Stimulated activated naive CD4-positive, alpha-beta T cell (primary cell): ENCODE data around the gene TARS3.
"Not testable (repeated sequence)": the region's sequence is repeated elsewhere in the genome, so short reads cannot be mapped to it uniquely, and the experiment has no call there.

Source experiments
- DNase-seq, 6 experiments: peaks; one replicate each; lab custom pipeline; 2025; lab: John Stamatoyannopoulos, UW

The TARS3 gene

DNA sequence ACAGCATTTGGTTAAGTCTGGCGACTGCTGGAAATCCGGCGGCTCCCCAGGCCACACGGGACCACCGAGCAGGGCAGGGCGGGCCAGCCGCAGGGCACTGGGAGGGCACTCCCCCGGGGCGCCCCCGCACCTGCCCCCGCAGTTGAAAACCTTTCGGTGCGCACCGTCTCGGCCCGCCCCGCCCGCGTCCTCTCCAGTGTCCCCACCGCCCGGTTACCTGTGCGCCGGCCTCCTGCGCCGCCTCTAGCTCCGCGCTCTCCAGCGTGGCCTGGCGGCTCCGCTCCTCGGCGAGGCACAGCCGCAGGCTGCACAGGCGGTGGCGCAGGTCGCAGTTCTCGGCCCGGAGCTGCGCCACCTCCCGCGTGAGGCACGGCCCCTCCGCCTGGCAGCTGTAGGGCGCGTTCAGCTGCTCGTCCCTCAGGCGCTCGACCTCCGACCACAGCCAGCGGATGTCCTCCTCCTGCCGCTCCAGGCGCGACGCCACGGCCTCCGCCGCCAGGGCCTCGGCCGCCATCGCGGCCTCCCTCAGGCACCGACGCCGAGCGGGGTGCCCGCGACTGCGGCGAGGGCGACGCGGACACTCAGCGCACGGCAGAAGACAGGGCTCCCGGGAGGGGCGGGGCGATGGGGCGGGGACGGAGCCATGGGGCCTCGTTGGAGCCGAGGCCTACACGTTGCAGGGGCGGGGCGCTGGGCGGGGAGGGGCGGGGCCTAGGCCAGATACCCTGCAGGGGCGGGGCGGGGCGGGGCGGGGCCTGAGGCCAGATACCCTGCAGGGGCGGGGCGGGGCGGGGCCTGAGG is at the start of gene TARS3:
Gene TARS3 (minus strand): TSS at position 600 of the 801 bp plus-strand sequence. CDS start 86 bp downstream, at position 514.
- peak; percentile 87 to 97 (median 94) for DNase-seq

GRCh38 chr15:101773496-101774100 is 49.3 kb upstream of the TARS3 start:
- DNase-seq, result no peak

- no peak for DNase-seq
Observed at GRCh38 chr15:101772921-101773320, 48.6 kb upstream of the TARS3 start.

DNA sequence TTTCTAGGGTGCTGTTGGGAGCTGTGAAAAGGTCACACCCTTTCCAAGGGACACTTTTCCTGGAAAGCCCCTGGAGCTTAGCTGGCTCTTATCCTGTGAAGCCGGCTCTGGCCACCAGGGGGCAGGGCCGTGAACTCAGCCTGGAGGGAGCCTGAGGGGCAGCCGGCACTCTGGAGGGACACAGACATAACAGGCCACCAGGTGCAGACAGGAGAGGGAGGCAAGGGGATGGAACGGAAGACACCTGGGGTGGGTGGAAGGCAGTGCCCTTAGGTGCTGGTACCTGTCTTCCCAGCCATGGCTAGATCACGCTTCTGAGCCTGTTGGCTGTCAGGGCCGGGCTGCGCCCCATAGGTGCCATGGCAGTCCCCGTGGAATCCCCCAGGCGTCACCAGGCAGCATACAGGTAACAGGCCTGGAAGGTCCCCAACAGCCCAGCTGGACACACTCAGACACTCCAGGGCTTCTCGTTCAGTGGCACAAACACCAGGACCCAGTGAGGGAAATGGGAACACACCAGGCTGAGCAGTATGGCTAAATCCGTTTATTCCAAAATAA is 42.9 kb upstream of the TARS3 start:
- DNase-seq, result not testable (repeated sequence)

GRCh38 chr15:101765772-101766456 is 41.6 kb upstream of the TARS3 start:
- no peak for DNase-seq

GRCh38 chr15:101765340-101765671 is 41.0 kb upstream of the TARS3 start:
- not testable (repeated sequence) for DNase-seq

GRCh38 chr15:101764669-101765339 is 40.5 kb upstream of the TARS3 start:
- DNase-seq, result not testable (repeated sequence)

DNA sequence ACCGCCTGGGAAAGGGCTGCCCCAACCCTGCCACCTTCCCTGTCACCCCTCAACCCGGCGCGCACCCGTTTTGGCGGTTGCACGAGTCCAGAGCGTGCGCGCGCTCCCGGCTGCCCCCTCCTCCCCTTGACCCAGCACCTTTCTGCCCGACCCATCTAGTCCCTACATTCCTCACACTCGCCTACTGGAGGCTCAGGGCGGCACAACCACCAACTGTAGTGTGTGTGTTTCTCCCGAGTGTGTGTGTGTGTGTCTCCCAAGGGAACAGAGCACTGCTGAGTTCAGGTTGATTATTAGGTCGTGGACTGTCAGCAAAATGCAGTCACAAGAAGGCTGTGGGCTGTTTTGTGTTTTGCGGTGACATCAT is 22.4 kb upstream of the TARS3 start:
- DNase-seq, result not testable (repeated sequence)

- not testable (repeated sequence) for DNase-seq
Observed at GRCh38 chr15:101734837-101735236, 10.6 kb upstream of the TARS3 start.

DNA sequence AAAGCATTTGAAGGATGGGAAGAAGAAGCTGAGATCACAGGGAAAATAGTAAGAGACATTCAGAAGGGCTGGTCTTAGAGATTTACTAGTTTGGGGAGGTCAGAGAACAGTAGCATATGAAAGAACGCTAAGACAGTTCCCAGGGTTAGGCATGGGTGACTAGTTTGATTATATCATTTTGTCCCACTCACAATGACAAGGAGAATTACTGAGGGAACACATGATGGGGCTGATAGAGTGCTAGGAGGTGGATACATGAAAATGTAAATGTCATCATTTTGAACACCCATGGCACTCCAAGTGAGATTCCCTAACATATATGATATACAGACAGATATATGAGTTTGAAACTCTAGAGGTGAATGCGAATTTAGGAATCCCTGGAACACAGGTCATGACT is 9.3 kb upstream of the TARS3 start:
- no peak for DNase-seq

DNA sequence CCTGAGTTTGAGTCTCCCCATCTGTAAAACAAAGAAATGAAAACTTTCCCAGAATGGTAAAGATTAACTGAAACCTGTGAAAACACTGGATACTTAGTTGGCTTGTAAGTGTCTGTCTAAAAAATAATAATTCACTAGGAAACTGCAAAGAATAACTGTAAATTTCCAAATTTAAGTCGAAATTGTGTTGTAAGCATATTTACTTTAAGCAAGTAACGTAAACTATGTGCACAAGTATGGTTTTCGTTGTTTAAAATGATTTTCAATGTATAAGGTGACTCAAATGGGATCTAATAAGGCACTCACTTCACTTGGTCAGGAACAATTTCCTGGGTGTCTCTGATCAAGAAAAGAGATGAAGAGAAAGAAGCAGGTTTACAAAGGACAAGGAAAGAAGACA is 8.5 kb upstream of the TARS3 start:
- no peak for DNase-seq

DNA sequence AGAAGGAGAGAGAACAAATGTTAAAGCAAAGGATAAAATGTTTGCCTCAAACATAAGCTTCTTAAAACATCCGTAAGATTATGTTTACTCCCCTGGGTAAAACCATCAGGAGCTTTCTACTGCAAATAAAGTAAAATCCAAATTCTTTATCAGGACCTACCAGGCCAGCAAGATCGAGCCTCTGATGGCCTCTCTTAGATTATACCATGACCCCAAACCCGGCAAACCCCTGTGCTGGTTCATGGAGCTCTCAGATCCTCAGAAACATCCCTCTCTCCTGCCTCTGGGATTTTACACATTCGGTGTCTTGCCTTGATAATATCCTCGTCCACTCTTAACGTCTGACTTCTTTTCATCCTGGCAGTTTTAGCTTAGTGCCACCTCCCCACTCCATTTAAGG is 7.5 kb upstream of the TARS3 start:
- no peak for DNase-seq

DNA sequence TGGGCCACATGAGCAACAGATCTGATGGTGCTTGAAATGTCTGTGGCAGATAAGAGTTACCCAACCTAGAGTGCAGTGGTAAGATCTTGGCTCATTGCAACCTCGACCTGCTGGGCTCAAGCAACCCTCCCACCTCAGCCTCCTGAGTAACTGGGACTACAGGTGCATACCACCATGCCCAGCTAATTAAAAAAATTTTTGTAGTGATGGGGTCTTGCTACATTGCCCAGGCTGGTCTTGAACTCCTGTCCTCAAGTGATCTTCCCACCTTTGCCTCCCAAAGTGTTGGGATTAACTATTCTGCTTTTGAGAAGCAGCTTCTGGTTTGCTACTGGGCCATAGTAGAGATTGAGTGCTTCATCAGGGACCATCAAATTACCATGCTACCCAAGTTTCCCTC is 2.9 kb upstream of the TARS3 start:
- DNase-seq, result no peak

DNA sequence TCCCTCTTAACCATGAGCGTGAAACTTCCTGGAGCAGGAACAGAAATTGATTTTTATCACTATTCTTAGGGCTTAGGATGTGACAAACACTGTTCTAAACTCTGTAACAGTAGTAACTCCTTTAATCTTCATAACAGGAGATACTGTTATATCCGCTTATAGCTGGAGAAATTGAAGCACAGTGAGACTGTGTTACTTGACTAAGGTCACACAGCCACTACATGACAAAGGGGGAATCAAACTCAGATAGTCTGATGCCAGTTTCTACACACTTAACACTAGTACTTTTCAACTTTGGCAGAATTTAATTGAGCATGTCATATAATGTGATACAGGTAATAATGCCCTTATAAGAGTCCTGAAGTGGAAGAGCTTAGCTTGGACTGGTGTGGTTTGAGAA is 800 bp upstream of the TARS3 start:
- no peak for DNase-seq

DNA sequence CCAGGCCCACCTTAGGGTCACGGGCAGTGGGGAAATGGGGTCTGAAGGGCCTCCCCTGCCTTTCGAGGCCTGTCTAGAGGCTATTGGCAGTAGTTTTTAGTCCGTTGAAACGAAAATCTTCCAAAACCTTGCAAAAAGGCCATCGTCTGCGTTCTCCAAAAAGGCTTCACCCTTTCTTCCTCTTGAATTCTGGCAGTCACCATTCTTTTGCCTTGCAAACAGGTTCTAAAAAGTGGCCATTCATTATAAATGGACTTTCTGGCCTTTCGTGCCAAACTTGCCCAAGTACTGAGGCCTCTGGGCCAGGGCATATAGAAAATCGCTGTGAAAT is 367 bp upstream of the TARS3 start:
- no peak for DNase-seq

- DNase-seq, result peak in 3 of 6 experiments; percentile 5 to 51 (median 15)
Observed at GRCh38 chr15:101723171-101723873, 951 bp downstream of the TARS3 start.

DNA sequence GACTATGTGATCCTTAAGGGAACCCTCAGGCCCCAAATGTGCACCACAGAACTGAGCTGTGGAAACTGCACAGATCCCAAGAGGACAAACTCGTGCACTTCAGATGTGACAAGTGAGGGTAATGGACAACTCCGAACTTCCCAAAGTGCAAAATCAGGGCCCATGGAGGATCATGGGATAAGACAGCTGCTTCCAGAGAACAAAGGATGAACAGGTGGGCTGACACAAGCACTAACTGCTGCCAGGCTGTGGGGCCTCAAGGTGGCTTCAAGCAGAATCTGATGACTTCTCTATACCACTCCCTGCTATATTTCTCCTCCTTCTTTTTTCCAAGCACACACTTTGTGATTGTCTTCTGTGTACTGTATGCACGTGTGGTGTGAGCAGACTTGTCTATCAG is 5.4 kb downstream of the TARS3 start:
- no peak for DNase-seq

DNA sequence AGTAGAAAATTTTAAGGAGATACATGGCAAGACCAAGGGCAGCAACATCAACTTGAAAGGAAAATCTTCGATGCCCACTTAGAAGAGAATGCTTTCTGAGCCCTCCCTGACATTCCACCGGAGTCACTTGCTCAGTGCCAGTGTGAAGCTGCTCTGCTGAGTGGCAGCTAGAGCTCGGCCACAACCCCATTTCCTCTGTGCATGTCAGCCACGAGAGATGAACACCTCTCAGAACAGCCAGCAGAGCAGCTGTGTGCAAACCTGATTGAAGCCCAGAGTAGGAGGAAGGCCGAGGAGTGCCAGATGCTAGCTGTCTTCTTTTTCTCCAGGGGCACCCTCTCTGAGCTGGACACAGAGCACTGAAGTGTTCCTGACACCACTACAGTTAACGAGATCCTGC is 12.2 kb downstream of the TARS3 start:
- no peak for DNase-seq

DNA sequence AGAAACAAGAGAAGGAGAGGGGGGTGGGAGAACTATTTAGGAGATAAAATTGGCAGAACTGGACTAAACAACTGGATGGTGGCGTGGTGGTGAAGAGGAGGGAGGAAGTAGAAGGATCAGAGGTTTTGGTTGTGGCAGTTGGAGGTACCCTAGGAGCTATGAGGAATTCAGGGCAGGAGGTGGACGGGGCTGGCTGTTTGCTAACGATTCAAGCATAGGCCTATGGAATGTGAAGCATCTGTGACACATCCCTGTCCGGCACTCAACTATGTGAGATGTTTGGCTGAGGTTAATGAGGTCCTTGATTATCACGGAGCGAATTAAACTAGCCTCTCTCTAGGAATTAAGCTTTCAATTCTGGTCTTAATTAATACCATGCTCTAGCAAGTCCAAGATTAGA is 13.5 kb downstream of the TARS3 start:
- DNase-seq, result no peak

DNA sequence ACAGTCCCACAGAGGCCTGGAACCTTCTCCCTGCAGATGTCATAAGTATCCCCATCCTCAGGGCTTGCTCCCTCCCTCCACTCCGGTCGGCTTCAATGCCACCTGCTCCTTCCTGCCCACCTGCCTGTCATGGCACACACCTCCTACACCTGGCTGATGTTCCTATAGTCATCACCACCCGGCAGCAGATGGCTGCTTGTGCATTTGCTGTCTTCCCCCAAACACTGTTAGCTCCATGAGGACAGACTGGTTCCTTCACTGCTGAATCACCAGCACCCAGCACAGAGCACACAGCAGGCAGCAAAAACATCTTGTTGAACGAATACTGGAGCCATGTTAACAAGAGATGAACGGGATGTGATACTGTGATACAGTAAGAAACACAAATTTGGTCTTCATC is 14.8 kb downstream of the TARS3 start:
- no peak for DNase-seq

GRCh38 chr15:101707983-101708382 is 16.3 kb downstream of the TARS3 start:
- DNase-seq, result no peak

- DNase-seq, result no peak
Observed at GRCh38 chr15:101702077-101702476, 22.2 kb downstream of the TARS3 start.
